Chondrocyte (in vitro differentiated cells): Measurements from ENCODE around the gene MICAL1. TPM values are rescaled to one million over a fixed set of nuclear protein-coding genes. Genes with fewer than 3 reads are reported as not detected.

ENCODE experiments used
- DNase-seq: peaks from one replicate; pipeline ENCODE4 v3.0.0; 2021; ENCODE audit warnings: mixed read lengths, low spot score
- H3K27ac Mint-ChIP-seq: one replicate; pipeline ENCODE4 v1.8.0; 2021; ENCODE audit warnings: mild to moderate bottlenecking, moderate library complexity, mixed read lengths; ENCODE audit not compliant: unreplicated experiment
- H3K27me3 Mint-ChIP-seq: 2 replicates; pipeline ENCODE4 v1.8.0; 2021; ENCODE audit warnings: low read depth, mixed read lengths
- H3K36me3 Mint-ChIP-seq: 2 replicates; pipeline ENCODE4 v1.8.0; 2021; ENCODE audit warnings: low read depth, mixed read lengths
- H3K4me1 Mint-ChIP-seq: 2 replicates; pipeline ENCODE4 v1.8.0; 2021; ENCODE audit warnings: low read depth, mild to moderate bottlenecking, mixed read lengths
- H3K4me3 Mint-ChIP-seq: one replicate; pipeline ENCODE4 v1.8.0; 2021; ENCODE audit warnings: mild to moderate bottlenecking, moderate library complexity, mixed read lengths; ENCODE audit not compliant: unreplicated experiment
- H3K9me3 Mint-ChIP-seq: 2 replicates; pipeline ENCODE4 v1.8.0; 2021; ENCODE audit warnings: low read depth, mixed read lengths
- total RNA-seq: library from RNA; stranded (reverse); gene quantifications from 3 replicates; pipeline ENCODE4 v1.2.1, GENCODE V29; 2021
- TF ChIP-seq, protein P1 (sequence below): fragments of 200-600 bp; sonication (generic); IDR thresholded peaks from 2 replicates; pipeline ENCODE4 v1.5.0; 2021; ENCODE audit warnings: antibody characterized with exemption, mild to moderate bottlenecking, moderate library complexity

The MICAL1 gene
- total RNA-seq, 1 donor from 2014 or later, result 102 TPM

DNA sequence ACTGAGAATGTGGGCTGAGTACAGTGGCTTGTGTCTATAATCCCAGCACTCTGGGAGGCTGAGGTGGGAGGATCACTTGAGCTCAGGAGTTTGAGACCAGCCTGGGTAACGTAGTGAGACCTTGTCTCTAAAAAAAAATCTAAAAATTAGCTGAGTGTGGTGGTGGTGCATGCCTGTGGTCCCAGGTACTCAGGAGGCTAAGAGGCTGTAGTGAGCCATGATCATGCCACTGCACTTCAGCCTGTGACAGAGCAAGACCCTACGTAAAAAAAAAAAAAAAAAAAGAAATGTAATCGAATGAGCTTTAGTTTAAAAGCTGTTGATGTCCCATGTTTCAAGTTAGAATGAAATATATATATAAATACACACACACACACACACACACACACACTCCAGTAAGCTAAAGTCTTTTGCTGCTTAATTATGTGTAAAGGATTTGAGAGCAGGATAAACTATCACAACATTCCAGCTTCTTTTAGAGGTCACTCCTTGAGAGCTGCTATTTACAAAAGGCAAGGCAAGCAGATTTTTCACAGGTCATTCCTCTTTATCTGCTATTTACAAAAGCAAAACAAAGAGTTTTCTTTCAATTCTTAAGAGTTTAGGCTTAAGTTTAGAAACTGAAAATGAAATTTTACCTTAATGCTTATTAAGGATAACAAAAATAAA, 4.7 kb upstream of the MICAL1 start:
- TF ChIP-seq, protein P1, sequence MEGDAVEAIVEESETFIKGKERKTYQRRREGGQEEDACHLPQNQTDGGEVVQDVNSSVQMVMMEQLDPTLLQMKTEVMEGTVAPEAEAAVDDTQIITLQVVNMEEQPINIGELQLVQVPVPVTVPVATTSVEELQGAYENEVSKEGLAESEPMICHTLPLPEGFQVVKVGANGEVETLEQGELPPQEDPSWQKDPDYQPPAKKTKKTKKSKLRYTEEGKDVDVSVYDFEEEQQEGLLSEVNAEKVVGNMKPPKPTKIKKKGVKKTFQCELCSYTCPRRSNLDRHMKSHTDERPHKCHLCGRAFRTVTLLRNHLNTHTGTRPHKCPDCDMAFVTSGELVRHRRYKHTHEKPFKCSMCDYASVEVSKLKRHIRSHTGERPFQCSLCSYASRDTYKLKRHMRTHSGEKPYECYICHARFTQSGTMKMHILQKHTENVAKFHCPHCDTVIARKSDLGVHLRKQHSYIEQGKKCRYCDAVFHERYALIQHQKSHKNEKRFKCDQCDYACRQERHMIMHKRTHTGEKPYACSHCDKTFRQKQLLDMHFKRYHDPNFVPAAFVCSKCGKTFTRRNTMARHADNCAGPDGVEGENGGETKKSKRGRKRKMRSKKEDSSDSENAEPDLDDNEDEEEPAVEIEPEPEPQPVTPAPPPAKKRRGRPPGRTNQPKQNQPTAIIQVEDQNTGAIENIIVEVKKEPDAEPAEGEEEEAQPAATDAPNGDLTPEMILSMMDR, result no peak
- peaks cover 14% of the 10 kb centered on the region for H3K4me1 Mint-ChIP-seq
- no peak overlapping the region for H3K4me3 Mint-ChIP-seq
- H3K9me3 Mint-ChIP-seq, result no peaks in the 10 kb centered on the region
- peaks cover 10% of the 10 kb centered on the region for H3K36me3 Mint-ChIP-seq
- H3K27ac Mint-ChIP-seq, result no peak overlapping the region
- no peak for DNase-seq
- H3K27me3 Mint-ChIP-seq, result no peaks in the 10 kb centered on the region

DNA sequence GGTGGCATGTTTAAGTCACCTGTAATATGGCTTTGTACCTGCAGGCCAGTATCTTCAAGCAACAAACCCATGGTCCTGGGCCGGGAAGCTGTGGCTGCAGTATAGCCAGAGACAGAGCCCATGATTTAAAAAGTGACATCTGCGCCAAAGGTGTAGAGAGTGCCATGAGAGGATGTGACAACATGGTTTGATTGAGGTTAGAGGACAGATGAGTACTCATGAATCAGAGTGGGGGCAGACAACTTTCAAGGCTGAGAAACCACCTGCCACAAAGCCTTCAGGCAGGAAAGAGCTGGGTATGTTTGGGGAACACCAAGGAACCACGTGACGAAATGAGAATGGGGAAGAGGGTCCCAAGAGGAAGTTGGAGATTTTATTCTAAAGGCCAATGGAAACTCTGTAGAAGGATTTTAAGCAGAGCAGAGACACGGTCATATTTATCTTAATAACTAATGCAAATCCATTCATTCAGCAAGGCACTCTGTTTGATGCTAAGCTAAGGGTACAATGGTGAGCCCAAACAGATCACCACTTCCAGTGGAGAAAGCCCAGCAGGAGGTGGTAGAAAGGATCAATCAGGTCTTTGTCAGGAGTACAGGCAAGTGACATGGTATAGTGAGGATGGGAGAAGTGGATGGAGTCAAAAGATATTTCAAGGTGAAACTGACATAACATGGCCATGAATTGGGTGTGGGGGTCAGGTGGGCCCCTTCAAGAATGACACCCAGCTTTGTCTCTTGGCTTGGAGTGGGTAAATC, 3.4 kb upstream of the MICAL1 start:
- DNase-seq, result no peak

DNA sequence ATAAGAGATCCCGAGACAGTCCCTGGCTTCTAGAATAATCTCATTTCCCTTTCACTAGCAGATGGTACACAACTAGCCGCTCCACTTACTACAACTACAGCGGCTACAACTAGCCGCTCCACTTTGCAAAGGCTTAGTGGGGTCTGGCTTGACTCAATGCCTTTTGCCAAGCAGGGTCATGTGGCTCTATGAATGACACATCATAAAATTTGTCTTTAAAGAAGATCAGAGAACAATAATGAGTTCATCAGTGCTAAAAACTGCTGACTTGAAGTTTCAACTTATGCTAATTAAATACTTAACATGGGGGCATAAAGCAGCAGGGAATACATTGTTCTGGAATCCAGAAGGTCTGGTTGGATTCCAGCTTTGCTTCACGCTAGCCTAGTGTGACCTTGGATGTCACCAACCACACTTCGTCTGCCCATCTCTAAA, 2.0 kb upstream of the MICAL1 start:
- H3K36me3 Mint-ChIP-seq, result peaks cover 8% of the 10 kb centered on the region
- no peak overlapping the region for H3K4me3 Mint-ChIP-seq

More for the DNA sequence above, 3.4 kb upstream of the MICAL1 start:
- TF ChIP-seq, protein P1, result no peak
- Mint-ChIP-seq H3K4me1 (peaks cover 22% of the 10 kb centered on the region), H3K4me3 (no peak overlapping the region), H3K36me3 (peaks cover 8% of the 10 kb centered on the region), H3K27me3 (no peaks in the 10 kb centered on the region), H3K27ac (no peak overlapping the region), H3K9me3 (no peaks in the 10 kb centered on the region)

DNA sequence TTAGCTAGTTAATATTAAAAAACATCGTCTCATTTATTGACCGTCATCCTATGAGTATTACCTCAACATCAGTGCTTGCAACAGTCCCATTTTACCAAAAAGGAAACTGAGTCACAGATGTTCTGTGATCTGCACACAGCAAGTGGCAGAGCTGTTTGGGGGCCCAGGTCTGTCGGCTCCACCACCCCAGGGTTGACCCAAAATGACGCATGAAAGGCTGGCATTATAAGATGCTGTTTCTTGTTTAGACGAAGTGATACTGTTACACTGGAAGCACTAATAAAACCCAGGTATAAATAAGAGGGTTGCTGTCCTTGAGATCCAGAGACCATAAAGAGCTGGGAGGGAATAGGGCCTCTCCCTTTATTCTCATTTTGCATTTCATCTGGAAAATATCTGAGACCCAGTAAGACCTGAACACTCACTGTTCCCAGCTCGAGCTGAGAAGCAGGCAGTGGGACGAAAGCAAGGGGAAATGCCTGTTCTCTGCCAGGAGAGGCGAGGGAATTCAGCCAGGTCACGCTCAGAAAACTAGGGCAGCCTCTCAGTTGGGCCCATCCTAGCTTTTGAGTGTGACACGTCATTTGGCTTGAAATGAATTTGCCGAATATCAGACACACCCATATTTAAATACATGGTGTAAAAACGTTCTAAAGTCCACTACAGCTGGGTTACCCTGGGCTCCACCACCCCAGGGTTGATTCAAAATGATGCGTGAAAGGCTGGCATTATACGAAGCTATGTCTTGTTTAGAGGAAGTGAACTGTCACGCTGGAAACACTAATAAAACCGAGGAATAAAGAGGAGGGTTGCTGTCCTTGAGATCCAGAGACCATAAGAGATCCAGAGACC, 1.4 kb upstream of the MICAL1 start:
- peaks cover 31% of the 10 kb centered on the region for H3K4me1 Mint-ChIP-seq
- H3K9me3 Mint-ChIP-seq, result no peaks in the 10 kb centered on the region
- H3K27me3 Mint-ChIP-seq, result no peaks in the 10 kb centered on the region
- TF ChIP-seq, protein P1, result no peak
- H3K4me3 Mint-ChIP-seq, result peak overlapping the region; percentile 80
- H3K36me3 Mint-ChIP-seq, result peaks cover 6% of the 10 kb centered on the region
- peak overlapping the region; percentile 57 for H3K27ac Mint-ChIP-seq
- DNase-seq, result no peak

More for the DNA sequence above, 2.0 kb upstream of the MICAL1 start:
- peaks cover 31% of the 10 kb centered on the region for H3K4me1 Mint-ChIP-seq
- H3K27ac Mint-ChIP-seq, result peak overlapping the region; percentile 57
- DNase-seq, result no peak
- TF ChIP-seq, protein P1, result no peak
- no peaks in the 10 kb centered on the region for H3K27me3 Mint-ChIP-seq
- no peaks in the 10 kb centered on the region for H3K9me3 Mint-ChIP-seq

DNA sequence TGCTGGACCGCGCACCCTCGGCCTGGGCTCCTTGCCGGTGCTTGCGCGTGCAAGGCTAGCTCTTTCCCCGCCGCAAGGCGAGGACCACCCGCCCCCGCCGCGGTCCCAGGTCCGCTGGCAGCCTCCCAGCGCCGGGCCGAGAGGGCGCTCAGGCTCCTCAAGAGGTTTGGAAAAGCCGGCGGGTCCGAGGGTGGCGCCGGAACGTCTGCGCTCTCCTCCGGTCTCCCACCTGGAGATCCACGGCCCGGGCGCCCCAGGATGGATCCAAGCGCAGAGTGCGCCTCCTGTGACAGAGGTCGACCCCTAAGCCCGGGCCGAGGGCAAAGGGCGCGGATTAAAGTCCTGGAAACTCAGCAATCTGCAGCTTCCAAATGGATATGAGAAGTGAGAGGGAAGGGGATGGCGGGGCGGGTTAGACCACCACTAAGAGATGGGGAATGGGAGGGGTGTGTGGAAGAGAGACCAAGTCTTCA, 575 bp upstream of the MICAL1 start:
- peaks cover 31% of the 10 kb centered on the region for H3K4me1 Mint-ChIP-seq
- H3K9me3 Mint-ChIP-seq, result no peaks in the 10 kb centered on the region
- H3K27ac Mint-ChIP-seq, result peak overlapping the region; percentile 54

More for the DNA sequence above, 575 bp upstream of the MICAL1 start:
- peaks cover 7% of the 10 kb centered on the region for H3K36me3 Mint-ChIP-seq
- H3K4me3 Mint-ChIP-seq, result peak overlapping the region; percentile 80
- H3K27me3 Mint-ChIP-seq, result no peaks in the 10 kb centered on the region
- TF ChIP-seq, protein P1, result no peak
- no peak for DNase-seq
